Neuronal stem cell (in vitro differentiated cells): ENCODE data around the gene AOAH.

Source experiments
- DNase-seq: peaks from one replicate; pipeline ENCODE4 v3.0.0-alpha.2; 2013; ENCODE audit warnings: low spot score
- H2AFZ ChIP-seq: one replicate; pipeline ENCODE4 v1.6.1; 2013; ENCODE audit warnings: mild to moderate bottlenecking, low read length, inconsistent platforms
- H2AK5ac ChIP-seq: 2 replicates; pipeline ENCODE4 v1.6.1; 2013; ENCODE audit warnings: low read depth, mild to moderate bottlenecking, inconsistent platforms, low read length, moderate library complexity, mixed read lengths
- H2BK120ac ChIP-seq: 2 replicates; pipeline ENCODE4 v1.6.1; 2013; ENCODE audit warnings: low read depth, mild to moderate bottlenecking, inconsistent platforms, low read length, moderate library complexity, mixed read lengths
- H2BK12ac ChIP-seq: one replicate; pipeline ENCODE4 v1.6.1; 2013; ENCODE audit warnings: low read length, inconsistent platforms
- H2BK15ac ChIP-seq: 2 replicates; pipeline ENCODE4 v1.6.1; 2013; ENCODE audit warnings: mild to moderate bottlenecking, low read length, inconsistent platforms, mixed read lengths
- H2BK5ac ChIP-seq: one replicate; pipeline ENCODE4 v1.6.1; 2013; ENCODE audit warnings: inconsistent platforms, mild to moderate bottlenecking, low read length, moderate library complexity
- H3K14ac ChIP-seq: one replicate; pipeline ENCODE4 v1.6.1; 2013; ENCODE audit warnings: low read length, inconsistent platforms
- H3K18ac ChIP-seq: 2 replicates; pipeline ENCODE4 v1.6.1; 2013; ENCODE audit warnings: low read length, inconsistent platforms
- H3K23ac ChIP-seq: 2 replicates; pipeline ENCODE4 v1.6.1; 2013; ENCODE audit warnings: low read depth, mild to moderate bottlenecking, mixed read lengths, low read length, inconsistent platforms; ENCODE audit not compliant: poor library complexity
- H3K27ac ChIP-seq: replicated peaks from 3 replicates; pipeline ENCODE4 v1.5.1; 2013; ENCODE audit warnings: low read length, inconsistent platforms
- H3K27me3 ChIP-seq, 3 experiments: 2 replicates each; pipeline ENCODE4 v1.6.1; 2013; ENCODE audit warnings: low read length in 3 of 3, mild to moderate bottlenecking in 2 of 3, inconsistent platforms in 1 of 3, low read depth in 1 of 3, mixed read lengths in 1 of 3, moderate library complexity in 1 of 3; ENCODE audit not compliant: control insufficient read depth in 3 of 3, insufficient read depth in 3 of 3
- H3K36me3 ChIP-seq, 2 donors: replicated peaks in 1 of 2; 2 replicates each; pipeline ENCODE4 v1.6.1; 2013; ENCODE audit warnings: low read length in 2 of 2; ENCODE audit not compliant: control insufficient read depth in 2 of 2, insufficient read depth in 2 of 2
- H3K4ac ChIP-seq: 2 replicates; pipeline ENCODE4 v1.6.1; 2013; ENCODE audit warnings: inconsistent platforms, mild to moderate bottlenecking, low read length, moderate library complexity
- H3K4me1 ChIP-seq, 2 donors: 1 replicate in 1 of 2; 2 replicates in 1 of 2; pipeline ENCODE4 v1.6.1; 2013; ENCODE audit warnings: low read length in 2 of 2, low read depth in 1 of 2; ENCODE audit not compliant: control insufficient read depth in 2 of 2, insufficient read depth in 1 of 2
- H3K4me2 ChIP-seq: one replicate; pipeline ENCODE4 v1.6.1; 2013; ENCODE audit warnings: mild to moderate bottlenecking, low read length, inconsistent platforms; ENCODE audit not compliant: insufficient read depth, poor library complexity, severe bottlenecking
- H3K4me3 ChIP-seq, 2 donors: 2 replicates each; pipeline ENCODE4 v1.5.1; 2013; ENCODE audit warnings: low read length in 2 of 2, mild to moderate bottlenecking in 2 of 2, inconsistent platforms in 1 of 2, moderate library complexity in 1 of 2
- H3K79me1 ChIP-seq: one replicate; pipeline ENCODE4 v1.6.1; 2013; ENCODE audit warnings: low read depth, mild to moderate bottlenecking, inconsistent platforms, low read length, moderate library complexity
- H3K9ac ChIP-seq: one replicate; pipeline ENCODE4 v1.6.1; 2013; ENCODE audit warnings: mild to moderate bottlenecking, low read depth, low read length, inconsistent platforms; ENCODE audit not compliant: poor library complexity
- H3K9me3 ChIP-seq, 2 donors: replicated peaks in 1 of 2; 2 replicates each; pipeline versions ENCODE3 to v1.6.1; 2013; ENCODE audit warnings: low read length in 2 of 2, mild to moderate bottlenecking in 2 of 2, inconsistent platforms in 1 of 2, low read depth in 1 of 2, mixed read lengths in 1 of 2, moderate library complexity in 1 of 2; ENCODE audit not compliant: control insufficient read depth in 2 of 2, insufficient read depth in 1 of 2
- H4K8ac ChIP-seq: one replicate; pipeline ENCODE4 v1.6.1; 2013; ENCODE audit warnings: low read depth, mild to moderate bottlenecking, inconsistent platforms, low read length, moderate library complexity
- H4K91ac ChIP-seq: one replicate; pipeline ENCODE4 v1.6.1; 2013; ENCODE audit warnings: low read length, low read depth, mild to moderate bottlenecking, inconsistent platforms; ENCODE audit not compliant: poor library complexity
- WGBS, 2 donors: extraction: QIAGEN DNeasy Blood & Tissue Kit; methylation state at CpG; one replicate each; pipeline ENCODE4 v1.1.7; 2013; ENCODE audit warnings: missing lambda C conversion rate in 2 of 2, mixed read lengths in 1 of 2; ENCODE audit not compliant: insufficient read length in 2 of 2, insufficient replicate concordance in 1 of 2; ENCODE audit errors: extremely low coverage in 2 of 2; 5-methylcytosine and 5-hydroxymethylcytosine counted together

The AOAH gene

DNA sequence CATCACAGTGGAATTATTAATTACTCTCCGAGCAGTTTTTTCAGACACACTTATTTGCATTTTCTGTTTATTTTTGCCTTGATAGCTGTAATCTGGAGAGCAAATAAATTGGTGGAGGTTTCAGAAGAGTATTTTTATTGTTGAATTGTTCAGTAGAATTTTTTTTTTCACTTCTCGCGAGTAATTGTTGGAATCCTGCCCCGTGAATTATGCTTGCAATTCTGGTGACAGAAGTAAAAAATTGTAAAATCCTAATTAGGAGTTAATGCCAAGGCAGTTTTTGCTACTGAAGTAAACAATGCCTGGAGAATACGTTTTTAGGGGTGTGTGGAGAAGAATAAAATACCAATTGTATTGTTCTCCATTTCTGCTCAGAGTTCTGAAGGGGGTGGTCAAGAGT lies 88.2 kb downstream of the AOAH start:
- H3K9ac ChIP-seq: no peak overlapping the region
- H2BK120ac ChIP-seq: no peak overlapping the region
- H3K36me3 ChIP-seq: no peaks in the 10 kb centered on the region
- peaks cover 17 to 22% of the 10 kb centered on the region in 2 donors for H3K4me1 ChIP-seq
- H3K27ac ChIP-seq: no peak overlapping the region
- H2AFZ ChIP-seq: no peak overlapping the region
- no peak overlapping the region for H4K8ac ChIP-seq
- no CpG with 5 or more reads among the region's 5 CpGs for WGBS, 2 donors
- H2AK5ac ChIP-seq: no peak overlapping the region
- H3K9me3 ChIP-seq: no peaks in the 10 kb centered on the region
- no peak for DNase-seq
- H2BK12ac ChIP-seq: no peak overlapping the region
- no peak overlapping the region for H3K4me3 ChIP-seq
- H3K23ac ChIP-seq: no peak overlapping the region
- H3K14ac ChIP-seq: no peak overlapping the region
- no peak overlapping the region for H3K4ac ChIP-seq
- no peak overlapping the region for H4K91ac ChIP-seq
- H3K79me1 ChIP-seq: no peaks in the 10 kb centered on the region
- no peak overlapping the region for H3K4me2 ChIP-seq
- no peak overlapping the region for H2BK5ac ChIP-seq
- H3K18ac ChIP-seq: no peak overlapping the region
- H3K27me3 ChIP-seq: no peaks in the 10 kb centered on the region
- H2BK15ac ChIP-seq: no peak overlapping the region

GRCh38 chr7:36635091-36635490 lies 89.2 kb downstream of the AOAH start:
- H3K9me3 ChIP-seq: no peaks in the 10 kb centered on the region
- H2BK15ac ChIP-seq: no peak overlapping the region
- no peaks in the 10 kb centered on the region for H3K79me1 ChIP-seq
- H3K14ac ChIP-seq: no peak overlapping the region
- H4K8ac ChIP-seq: no peak overlapping the region
- H3K4me1 ChIP-seq: peaks cover 17 to 22% of the 10 kb centered on the region in 2 donors
- H2BK5ac ChIP-seq: no peak overlapping the region
- no peak overlapping the region for H3K9ac ChIP-seq
- no peaks in the 10 kb centered on the region for H3K27me3 ChIP-seq
- DNase-seq: no peak
- H2BK12ac ChIP-seq: no peak overlapping the region
- no CpG with 5 or more reads among the region's 3 CpGs for WGBS, 2 donors
- no peaks in the 10 kb centered on the region for H3K36me3 ChIP-seq
- H2BK120ac ChIP-seq: no peak overlapping the region
- H4K91ac ChIP-seq: no peak overlapping the region
- H3K4ac ChIP-seq: no peak overlapping the region
- no peak overlapping the region for H2AK5ac ChIP-seq
- H3K18ac ChIP-seq: no peak overlapping the region
- H3K23ac ChIP-seq: no peak overlapping the region
- no peak overlapping the region for H3K4me3 ChIP-seq
- H2AFZ ChIP-seq: peak overlapping the region; percentile 36
- H3K27ac ChIP-seq: no peak overlapping the region
- no peak overlapping the region for H3K4me2 ChIP-seq

- no peak overlapping the region for H3K9ac ChIP-seq
- no peak overlapping the region for H3K14ac ChIP-seq
- H3K4me2 ChIP-seq: no peak overlapping the region
- peaks cover 17 to 32% of the 10 kb centered on the region in 2 donors for H3K4me1 ChIP-seq
- H3K23ac ChIP-seq: no peak overlapping the region
- DNase-seq: no peak
- H2AFZ ChIP-seq: no peak overlapping the region
- no peaks in the 10 kb centered on the region for H3K36me3 ChIP-seq
- no peak overlapping the region for H4K91ac ChIP-seq
- peak overlapping the region; percentile 72 for H3K18ac ChIP-seq
- WGBS, 2 donors: no CpG with 5 or more reads among the region's 9 CpGs
- no peak overlapping the region for H2BK5ac ChIP-seq
- no peak overlapping the region for H3K27ac ChIP-seq
- H3K4me3 ChIP-seq: no peak overlapping the region
- no peaks in the 10 kb centered on the region for H3K79me1 ChIP-seq
- no peaks in the 10 kb centered on the region for H3K27me3 ChIP-seq
- H3K4ac ChIP-seq: no peak overlapping the region
- H4K8ac ChIP-seq: no peak overlapping the region
- H2BK12ac ChIP-seq: peak overlapping the region; percentile 2
- peak overlapping the region; percentile 63 for H2BK120ac ChIP-seq
- peak overlapping the region; percentile 48 for H2AK5ac ChIP-seq
- no peaks in the 10 kb centered on the region for H3K9me3 ChIP-seq
- H2BK15ac ChIP-seq: no peak overlapping the region
Measured at GRCh38 chr7:36633377-36633776, 90.9 kb downstream of the AOAH start.

DNA sequence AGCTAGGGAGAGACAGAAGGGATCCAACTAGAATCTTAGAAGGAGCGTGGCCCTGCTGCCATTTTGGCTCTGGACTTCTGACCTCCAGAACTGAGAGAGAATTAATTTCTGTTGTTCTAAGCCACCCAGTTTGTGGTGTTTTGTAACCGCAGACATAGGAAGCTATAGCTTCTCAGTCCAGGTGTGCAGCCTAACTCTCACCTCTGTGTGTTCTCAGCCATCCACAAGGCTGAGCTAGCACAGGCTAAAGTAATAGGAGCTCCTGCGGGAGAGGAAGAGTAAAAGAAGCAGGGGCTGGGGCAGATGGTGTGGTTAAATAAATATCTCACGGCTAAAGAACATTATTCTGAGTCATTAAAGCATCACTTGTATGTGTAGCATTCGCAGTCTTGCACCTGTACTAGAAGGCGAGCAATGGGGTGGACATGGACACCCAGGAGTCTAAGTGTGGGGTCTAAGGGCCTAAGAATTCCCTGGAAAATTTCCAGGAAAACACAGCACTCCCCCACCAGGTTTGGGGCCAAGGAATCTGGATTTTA lies 94.1 kb downstream of the AOAH start:
- no peak for DNase-seq
- H3K27ac ChIP-seq: no peak overlapping the region
- no peak overlapping the region for H3K18ac ChIP-seq
- no peak overlapping the region for H2BK15ac ChIP-seq
- H3K23ac ChIP-seq: no peak overlapping the region
- H2AFZ ChIP-seq: no peak overlapping the region
- peaks cover 12 to 25% of the 10 kb centered on the region in 2 donors for H3K4me1 ChIP-seq
- H3K9ac ChIP-seq: no peak overlapping the region
- no peaks in the 10 kb centered on the region for H3K27me3 ChIP-seq
- no peak overlapping the region for H4K91ac ChIP-seq
- H3K4ac ChIP-seq: no peak overlapping the region
- H2BK120ac ChIP-seq: no peak overlapping the region
- H3K36me3 ChIP-seq: no peaks in the 10 kb centered on the region
- H2AK5ac ChIP-seq: no peak overlapping the region
- H3K4me2 ChIP-seq: no peak overlapping the region
- WGBS, 2 donors: no CpG with 5 or more reads among the region's 6 CpGs
- no peaks in the 10 kb centered on the region for H3K79me1 ChIP-seq
- no peaks in the 10 kb centered on the region for H3K9me3 ChIP-seq
- no peak overlapping the region for H3K14ac ChIP-seq
- no peak overlapping the region for H4K8ac ChIP-seq
- H3K4me3 ChIP-seq: no peak overlapping the region
- no peak overlapping the region for H2BK12ac ChIP-seq
- H2BK5ac ChIP-seq: no peak overlapping the region
